Endothelial cell of umbilical vein (primary cell): ENCODE data around the gene PTPRF. TPM values are rescaled to one million over a fixed set of nuclear protein-coding genes. Genes with fewer than 3 reads are reported as not detected.

ENCODE experiments used
- BruUV-seq: library from RNA; stranded (reverse); fragments of 400-500 nt; replicated peaks from 2 replicates; lab custom pipeline; 2021; lab: Mats Ljungman, UMichigan
- CTCF ChIA-PET: fragments of 300-600, 350-600 bp; sonication (Branson Sonifier 250); formaldehyde crosslinking; loops from one replicate; lab custom pipeline; 2021; ENCODE audit warnings: antibody characterized with exemption, inconsistent platforms; lab: Charles Lee
- POLR2A ChIA-PET: fragments of 300-600, 350-600 bp; sonication (Branson Sonifier 250); formaldehyde crosslinking; loops from one replicate; lab custom pipeline; 2021; ENCODE audit warnings: antibody characterized with exemption, inconsistent platforms; lab: Charles Lee
- DNase-seq: peaks from one replicate; pipeline ENCODE4 v3.0.0-alpha.2; 2011; ENCODE audit warnings: low read depth, low spot score
- FAIRE-seq: peaks from 2 replicates; lab custom pipeline; 2011; peaks lifted over from hg19 to GRCh38; lab: Jason Lieb, UNC
- H2AFZ ChIP-seq: 2 replicates; pipeline ENCODE4 v1.6.0; 2012; ENCODE audit warnings: low read depth, low read length, control low read depth, inconsistent platforms
- H3K27ac ChIP-seq: 2 replicates; pipeline ENCODE4 v1.5.1; 2011; ENCODE audit warnings: low read depth, mild to moderate bottlenecking, control low read depth, low read length, moderate library complexity; ENCODE audit not compliant: insufficient read depth
- H3K27me3 ChIP-seq, 2 experiments: 2 replicates each; pipeline versions ENCODE4 v1.6.0 to v1.6.1; 2011; ENCODE audit warnings: low read length in 2 of 2, mixed read lengths in 1 of 2; ENCODE audit not compliant: control insufficient read depth in 2 of 2, insufficient read depth in 2 of 2
- H3K36me3 ChIP-seq, 2 experiments: 2 replicates in 1 of 2; 3 replicates in 1 of 2; pipeline ENCODE4 v1.5.1; 2011; ENCODE audit warnings: low read length in 2 of 2, mild to moderate bottlenecking in 1 of 2, moderate library complexity in 1 of 2; ENCODE audit not compliant: control insufficient read depth in 2 of 2, insufficient read depth in 2 of 2; ENCODE audit errors: extremely low read depth in 1 of 2
- H3K4me1 ChIP-seq: 3 replicates; pipeline ENCODE4 v1.5.1; 2011; ENCODE audit warnings: mild to moderate bottlenecking, low read length; ENCODE audit not compliant: control insufficient read depth, insufficient read depth; ENCODE audit errors: extremely low read depth
- H3K4me2 ChIP-seq: 2 replicates; pipeline ENCODE4 v1.6.1; 2011; ENCODE audit warnings: low read length, control low read depth, mixed read lengths; ENCODE audit not compliant: insufficient read depth
- H3K4me3 ChIP-seq, 3 experiments: fragments of 200-600 bp in 1 of 3; sonication (generic), shearing (Covaris generic) in 1 of 3; replicated peaks in 1 of 3; 2 replicates each; pipeline ENCODE4 v1.5.1; 2011 to 2016; ENCODE audit warnings: control low read depth in 3 of 3, low read length in 3 of 3, mild to moderate bottlenecking in 2 of 3, inconsistent platforms in 1 of 3, low read depth in 1 of 3, moderate library complexity in 1 of 3; ENCODE audit not compliant: insufficient read depth in 1 of 3
- H3K79me2 ChIP-seq: 2 replicates; pipeline ENCODE4 v1.6.0; 2012; ENCODE audit warnings: low read length, inconsistent platforms; ENCODE audit not compliant: control insufficient read depth, insufficient read depth
- H3K9ac ChIP-seq: replicated peaks from 2 replicates; pipeline ENCODE3; 2011; ENCODE audit warnings: low read length, control low read depth; ENCODE audit not compliant: insufficient read depth; ENCODE audit errors: extremely low read depth
- H3K9me1 ChIP-seq: replicated peaks from 3 replicates; pipeline ENCODE4 v1.6.0; 2011; ENCODE audit warnings: mild to moderate bottlenecking, low read length; ENCODE audit not compliant: control insufficient read depth, insufficient read depth; ENCODE audit errors: extremely low read depth
- H3K9me3 ChIP-seq: replicated peaks from 2 replicates; pipeline ENCODE4 v1.5.1; 2012; ENCODE audit warnings: low read length, inconsistent platforms; ENCODE audit not compliant: control insufficient read depth, insufficient read depth
- H4K20me1 ChIP-seq: replicated peaks from 2 replicates; pipeline ENCODE3; 2011; ENCODE audit warnings: mild to moderate bottlenecking, low read length; ENCODE audit not compliant: control insufficient read depth, insufficient read depth; ENCODE audit errors: extremely low read depth
- CTCF ChIP-seq, 2 donors: IDR thresholded peaks; 1 replicate in 1 of 2; 2 replicates in 1 of 2; pipeline ENCODE4 v1.5.1; 2011; ENCODE audit warnings: low read length in 2 of 2, mild to moderate bottlenecking in 2 of 2, moderate library complexity in 2 of 2, control low read depth in 1 of 2, inconsistent platforms in 1 of 2, low read depth in 1 of 2; ENCODE audit not compliant: insufficient read depth in 1 of 2; ENCODE audit errors: extremely low read depth in 1 of 2
- EZH2 ChIP-seq: IDR thresholded peaks from 2 replicates; pipeline ENCODE4 v1.6.1; 2012; ENCODE audit warnings: borderline replicate concordance, low read depth, mild to moderate bottlenecking, moderate library complexity, low read length, inconsistent platforms; ENCODE audit not compliant: severe bottlenecking
- FOS ChIP-seq: IDR thresholded peaks from 2 replicates; pipeline ENCODE4 v1.6.1; 2011; ENCODE audit warnings: mild to moderate bottlenecking, low read length, moderate library complexity, borderline replicate concordance; ENCODE audit not compliant: insufficient read depth
- GATA2 ChIP-seq: IDR thresholded peaks from 2 replicates; pipeline ENCODE4 v1.7.0; 2011; ENCODE audit warnings: low read depth, mild to moderate bottlenecking, moderate library complexity, mixed read lengths, low read length; ENCODE audit not compliant: insufficient read length, insufficient read depth
- JUN ChIP-seq: IDR thresholded peaks from 2 replicates; pipeline ENCODE4 v1.6.1; 2011; ENCODE audit warnings: borderline replicate concordance, low read depth; ENCODE audit not compliant: insufficient read length, insufficient read depth
- MYC ChIP-seq: IDR thresholded peaks from one replicate; pipeline ENCODE4 v1.6.1; 2011; ENCODE audit warnings: mild to moderate bottlenecking, low read depth, low read length
- POLR2A ChIP-seq: IDR thresholded peaks from 2 replicates; pipeline ENCODE4 v1.6.1; 2012; ENCODE audit warnings: low read depth, mild to moderate bottlenecking, control low read depth, low read length
- POLR2AphosphoS5 ChIP-seq: IDR thresholded peaks from 2 replicates; pipeline ENCODE4 v1.6.1; 2012; ENCODE audit warnings: low read depth, mild to moderate bottlenecking, control low read depth, low read length, moderate library complexity; ENCODE audit not compliant: insufficient read depth
- dilution Hi-C: fragments of 300-500 bp; cut with MboI; formaldehyde crosslinking; loops from one replicate; pipeline ENCODE4 v1.15.0; 2019; ENCODE audit warnings: low sequenced_read_pairs; ENCODE audit not compliant: extremely low pct_ligation_motif_present
- intact Hi-C: fragments of 100-400 bp; cut with micrococcal nuclease; formaldehyde crosslinking; loops from one replicate; pipeline ENCODE4 v1.10.0; 2022
- polyA plus RNA-seq, 4 experiments: library from polyadenylated mRNA; depleted of rRNA in 3 of 4; stranded (reverse) in 3 of 4; unstranded in 1 of 4; fragments of >200 nt; gene quantifications; 2 replicates each; pipeline versions ENCODE4 v1.2.1 to v1.2.3, GENCODE V29; 2011 to 2012; ENCODE audit warnings: missing spikeins in 1 of 4
- total RNA-seq: library from RNA; stranded (reverse); gene quantifications from 2 replicates; pipeline ENCODE4 v1.2.3, GENCODE V29; 2021
- TF ChIP-seq, protein P1 (sequence below): IDR thresholded peaks from 2 replicates; pipeline ENCODE4 v1.6.1; 2011; ENCODE audit not compliant: insufficient read depth, insufficient read length

The PTPRF gene
- total and polyA plus RNA-seq, 2 donors (not counting 3 experiments of a cell fraction or from before 2014, with no cell fraction given) = 217 to 338 TPM

DNA sequence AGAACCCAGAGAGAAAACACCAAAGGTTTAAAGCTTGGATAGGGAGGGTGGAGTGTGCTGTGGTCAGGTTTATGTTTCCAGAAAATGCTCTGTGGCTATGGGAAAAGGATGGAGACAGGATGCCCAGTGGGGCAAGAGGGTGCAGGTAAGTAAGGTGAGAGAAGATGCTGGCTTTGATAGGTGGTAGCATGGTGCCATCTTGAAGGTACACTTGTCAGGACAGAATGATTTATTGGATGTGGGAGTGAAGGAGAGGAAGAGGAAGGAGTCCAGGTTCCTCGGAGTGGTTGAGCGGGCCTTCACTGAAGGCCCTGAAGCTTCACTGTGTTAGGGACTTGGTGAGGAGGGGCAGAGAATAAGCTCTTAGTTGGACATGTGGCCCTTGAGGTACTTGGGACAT, 3.6 kb downstream of the PTPRF start:
- Histone ChIP-seq H3K36me3 (peaks cover 0 to 9% of the 10 kb centered on the region in 2 experiments), H3K4me2 (no peak overlapping the region), H4K20me1 (no peaks in the 10 kb centered on the region), H3K9me1 (no peaks in the 10 kb centered on the region), H2AFZ (no peak overlapping the region), H3K4me1 (peaks cover 29% of the 10 kb centered on the region), H3K9me3 (no peaks in the 10 kb centered on the region), H3K27me3 (no peaks in the 10 kb centered on the region), H3K27ac (no peak overlapping the region), H3K4me3 (no peak overlapping the region), H3K9ac (no peak overlapping the region), H3K79me2 (peaks cover 72% of the 10 kb centered on the region)
- no peak for DNase-seq
- CTCF ChIA-PET = interaction anchor here (1.0 to 2.9 kb wide), 3 partner anchors 20 to 116 kb away, joined by 3 to 15 read pairs (median 6); partner anchors contain the start of gene KDM4A
- dilution Hi-C loops = no loop called here
- no peak for FAIRE-seq
- intact Hi-C loops = loop anchor here (5.0 kb wide), 1 partner anchor 48 kb away; no protein-coding TSS in a partner anchor
- TF ChIP-seq CTCF (IDR thresholded peaks at IDR 0.05; ENCODE audit: extremely low read depth in 1 of 2, insufficient read depth in 1 of 2, low read depth in 1 of 2, low read length in 2 of 2) (no peak), GATA2 (no peak), JUN (no peak), EZH2 (no peak), POLR2AphosphoS5 (no peak), FOS (no peak), POLR2A (no peak), MYC (no peak)
- TF ChIP-seq, protein P1, sequence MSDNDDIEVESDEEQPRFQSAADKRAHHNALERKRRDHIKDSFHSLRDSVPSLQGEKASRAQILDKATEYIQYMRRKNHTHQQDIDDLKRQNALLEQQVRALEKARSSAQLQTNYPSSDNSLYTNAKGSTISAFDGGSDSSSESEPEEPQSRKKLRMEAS = no peak
- POLR2A ChIA-PET = no interaction called here
- no TSS peak for BruUV-seq
